Measurements from ENCODE around the gene OR8B8.
"Not testable (repeated sequence)": the region's sequence is repeated elsewhere in the genome, so short reads cannot be mapped to it uniquely, and the experiment has no call there.

Gene OR8B8, protein sequence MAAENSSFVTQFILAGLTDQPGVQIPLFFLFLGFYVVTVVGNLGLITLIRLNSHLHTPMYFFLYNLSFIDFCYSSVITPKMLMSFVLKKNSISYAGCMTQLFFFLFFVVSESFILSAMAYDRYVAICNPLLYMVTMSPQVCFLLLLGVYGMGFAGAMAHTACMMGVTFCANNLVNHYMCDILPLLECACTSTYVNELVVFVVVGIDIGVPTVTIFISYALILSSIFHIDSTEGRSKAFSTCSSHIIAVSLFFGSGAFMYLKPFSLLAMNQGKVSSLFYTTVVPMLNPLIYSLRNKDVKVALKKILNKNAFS

DNA sequence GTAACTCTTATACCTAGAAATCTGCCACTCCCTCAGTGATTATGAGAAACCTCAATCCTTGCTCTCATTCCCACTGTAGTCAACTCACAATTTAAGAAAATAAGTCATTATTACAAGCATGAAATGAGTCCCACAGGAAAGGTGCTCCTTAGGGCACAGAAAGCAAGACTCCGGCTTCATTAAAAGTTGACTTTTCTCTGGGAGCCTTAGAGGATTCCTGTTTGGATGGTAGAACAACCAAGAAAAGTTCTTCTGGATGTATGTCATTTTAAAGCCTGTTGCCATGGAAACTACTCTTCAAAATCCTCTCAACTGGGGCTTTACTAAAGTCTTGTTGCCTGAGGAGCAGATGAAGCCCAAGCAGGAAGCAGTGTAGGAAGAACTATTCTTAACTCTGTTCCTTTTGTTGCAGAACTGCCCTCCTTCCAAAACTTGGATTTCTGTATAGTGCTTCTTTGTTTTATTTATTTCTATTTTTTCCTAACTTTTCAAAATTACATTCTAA is at the start of gene OR8B8:
OR8B8 (minus strand) TSS at position 51 of the 505 bp plus-strand sequence. CDS start 4,611 bp downstream, outside the sequence.
- no peak for DNase-seq (ENCODE audit: low read depth in 2 of 2)

DNA sequence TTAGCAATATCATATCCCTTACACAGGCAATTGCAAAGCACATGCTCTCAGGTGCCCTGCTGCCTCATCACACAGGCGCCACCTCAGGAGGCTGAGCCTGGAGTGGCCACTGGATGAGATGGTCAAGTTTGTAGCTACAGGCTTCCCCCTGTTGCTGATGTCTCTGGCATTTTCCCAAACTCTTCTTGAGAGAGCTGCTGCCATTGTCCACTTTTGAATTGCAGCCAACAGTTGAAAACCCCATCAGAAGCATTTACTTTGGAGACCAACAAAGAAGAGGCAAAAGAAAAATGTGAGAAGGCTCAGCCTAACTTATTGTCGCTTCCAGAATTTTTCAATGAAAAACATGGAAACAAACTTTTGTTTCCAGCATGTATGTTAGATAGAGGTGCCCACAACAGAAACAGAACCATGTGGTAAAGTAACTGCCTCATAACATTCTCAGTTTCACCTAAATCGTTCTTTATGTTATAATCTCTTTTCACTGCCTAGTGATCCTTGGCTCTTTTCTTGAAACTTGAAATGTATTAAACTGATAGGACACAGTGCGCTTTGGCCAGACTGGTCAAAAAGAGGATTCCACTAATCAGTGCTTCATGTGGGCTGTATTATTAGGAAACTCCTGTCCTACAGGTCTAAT is 47.6 kb upstream of the OR8B8 start:
- DNase-seq (ENCODE audit: low read depth in 2 of 2), result no peak

DNA sequence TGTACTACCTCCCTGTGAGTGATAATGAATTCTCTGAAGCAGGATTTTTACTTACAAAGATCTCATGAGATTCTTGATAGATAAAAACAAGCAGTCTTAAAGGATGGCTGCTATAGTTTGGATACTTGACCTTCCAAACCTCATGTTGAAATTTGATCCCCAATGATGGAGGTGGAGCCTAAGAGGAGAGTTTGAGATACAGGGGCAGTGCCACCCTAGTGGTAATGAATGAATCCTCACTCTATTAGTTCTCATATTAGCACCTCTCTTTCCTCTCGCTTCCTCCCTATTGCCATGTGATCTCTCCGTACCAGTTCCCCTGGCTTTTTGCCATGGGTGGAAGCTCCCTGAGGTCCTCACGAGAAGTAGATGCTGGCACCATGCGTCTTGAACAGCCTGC is 37.9 kb upstream of the OR8B8 start:
- DNase-seq (ENCODE audit: low read depth in 2 of 2), result no peak

DNA sequence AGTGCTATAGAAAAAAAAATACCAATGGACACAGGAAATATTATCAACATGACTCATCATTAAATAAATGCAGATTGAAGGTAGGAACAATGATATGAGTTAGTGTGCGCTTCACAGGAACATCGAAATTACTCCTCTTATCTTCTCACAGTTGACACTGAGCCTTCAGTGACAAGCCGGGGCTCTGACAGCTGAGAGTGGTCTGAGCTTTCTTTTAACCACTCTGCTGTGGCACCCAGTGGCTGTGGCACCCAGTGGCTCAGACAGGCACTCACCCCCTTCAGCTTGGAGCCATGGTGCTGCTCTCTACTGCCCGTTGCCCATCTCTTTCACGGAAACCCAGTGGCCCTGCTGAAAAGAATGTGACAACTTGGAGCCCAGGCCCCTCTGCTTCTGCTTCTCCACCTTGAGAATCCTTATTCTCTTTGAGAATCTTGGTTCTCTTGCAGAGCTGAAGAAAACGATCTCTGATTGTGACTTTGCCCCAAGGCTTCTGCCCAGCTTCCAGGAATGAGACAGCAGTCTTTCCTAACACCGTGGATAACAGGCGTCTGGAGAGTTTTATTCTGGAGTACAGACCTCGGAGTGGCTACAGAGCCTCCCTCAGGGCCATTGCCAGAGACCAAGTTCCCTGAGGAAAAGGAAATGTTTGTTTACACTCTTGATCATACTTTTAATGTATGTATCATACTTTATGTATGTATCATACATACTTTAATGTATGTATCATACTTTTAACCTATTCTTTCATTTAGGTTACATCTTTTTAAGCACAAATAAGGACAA is 37.1 kb upstream of the OR8B8 start:
- DNase-seq (ENCODE audit: low read depth in 2 of 2), result no peak

DNA sequence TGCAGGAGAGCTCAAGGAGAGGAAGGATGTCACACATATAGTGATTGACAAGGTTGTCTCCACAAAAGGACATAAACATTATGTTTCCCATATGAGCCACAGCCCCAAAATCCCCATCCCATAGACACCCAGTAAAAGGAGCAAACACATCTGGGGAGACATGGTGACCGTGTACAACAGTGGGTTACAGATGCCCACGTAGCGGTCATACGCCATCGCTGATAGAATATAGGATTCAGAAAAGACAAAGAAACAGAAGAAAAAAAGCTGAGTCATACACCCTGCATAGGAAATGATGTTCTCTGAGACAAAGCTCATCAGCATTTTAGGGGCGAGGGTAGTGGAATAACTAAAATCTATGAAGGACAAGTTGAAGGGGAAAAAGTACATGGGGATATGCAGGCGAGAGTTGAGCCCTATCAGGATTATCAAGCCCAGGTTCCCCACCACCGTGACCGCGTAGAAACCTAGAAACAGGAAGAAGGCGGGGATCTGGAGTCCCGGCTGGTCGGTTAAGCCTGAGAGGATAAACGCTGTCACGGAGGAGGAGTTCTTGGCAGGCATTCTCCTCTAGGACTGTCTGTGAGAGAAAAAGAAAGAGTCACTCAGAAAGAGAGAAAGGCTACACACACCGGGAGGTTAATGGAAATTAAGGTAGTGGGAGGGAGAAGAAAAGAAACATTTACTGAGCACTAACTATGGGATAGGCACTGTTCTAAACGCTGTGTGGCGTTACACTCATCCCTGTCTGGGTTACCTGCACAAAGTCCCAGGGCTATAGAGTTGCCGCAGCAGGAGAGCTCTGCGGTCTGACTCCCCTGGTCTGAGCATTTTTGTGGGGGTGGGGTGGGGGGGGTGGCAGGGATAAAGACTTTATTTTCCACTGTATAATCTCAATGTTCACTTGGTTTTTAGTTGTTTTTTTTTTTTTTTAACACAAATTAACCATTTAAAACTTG is 36.1 kb upstream of the OR8B8 start:
- no peak for DNase-seq (ENCODE audit: low read depth in 2 of 2)

DNA sequence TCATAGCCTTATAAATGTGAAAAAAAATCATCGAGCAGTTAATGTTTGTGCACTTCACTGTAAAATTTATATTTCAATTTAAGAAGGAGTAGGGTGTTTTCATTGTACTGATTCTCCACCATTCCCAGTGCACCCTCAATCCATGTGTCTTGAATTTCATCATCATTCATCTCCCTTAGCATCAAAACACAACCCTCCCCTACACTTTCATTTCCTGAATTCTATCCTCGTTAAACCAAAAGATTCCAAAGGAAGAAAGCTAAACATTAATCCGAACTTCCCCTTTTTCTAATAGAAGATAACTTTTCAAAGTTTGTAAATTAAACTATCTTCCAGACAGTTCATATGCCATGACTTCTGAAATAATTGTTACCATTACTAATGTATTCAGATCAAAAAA is 34.1 kb upstream of the OR8B8 start:
- DNase-seq (ENCODE audit: low read depth in 2 of 2), result no peak

DNA sequence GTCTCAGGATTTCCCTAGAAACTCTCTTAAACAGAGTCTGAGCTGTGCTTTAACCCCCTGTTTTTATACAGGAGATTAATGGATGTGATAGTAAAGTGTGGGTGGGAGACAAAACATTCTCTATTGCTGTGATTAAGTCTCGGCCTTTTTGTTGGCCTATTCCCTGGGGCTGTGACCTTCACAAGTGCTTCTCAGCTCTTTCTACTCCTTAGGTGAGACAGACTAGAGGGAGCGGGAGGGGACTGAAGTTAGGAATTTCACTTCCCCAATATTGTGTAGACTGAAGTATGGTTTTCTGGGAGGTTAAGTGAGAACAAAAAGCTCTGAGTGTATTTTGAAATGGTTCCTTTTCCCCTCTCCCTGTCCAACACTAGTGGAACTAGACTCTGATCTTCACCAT is 29.8 kb upstream of the OR8B8 start:
- DNase-seq (ENCODE audit: low read depth in 2 of 2), result no peak

DNA sequence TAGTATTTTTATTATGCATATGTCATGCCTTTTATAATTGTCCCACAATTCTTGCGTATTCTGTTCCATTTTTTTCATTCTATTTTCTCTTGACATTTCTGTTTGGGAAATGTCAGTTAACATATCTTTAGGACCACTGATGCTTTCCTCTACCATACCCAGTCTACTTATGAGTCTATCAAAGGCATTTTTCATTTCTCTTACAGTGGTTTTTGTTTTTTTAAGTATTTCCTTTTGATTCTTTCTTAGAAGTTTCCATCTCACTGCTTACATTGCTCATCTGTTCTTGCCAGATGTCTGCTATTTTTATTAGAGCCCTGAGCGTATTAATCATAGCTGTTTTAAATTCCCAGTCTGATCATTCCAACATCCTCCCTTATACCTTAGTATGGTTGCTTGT is 29.3 kb upstream of the OR8B8 start:
- DNase-seq (ENCODE audit: low read depth in 2 of 2), result no peak

DNA sequence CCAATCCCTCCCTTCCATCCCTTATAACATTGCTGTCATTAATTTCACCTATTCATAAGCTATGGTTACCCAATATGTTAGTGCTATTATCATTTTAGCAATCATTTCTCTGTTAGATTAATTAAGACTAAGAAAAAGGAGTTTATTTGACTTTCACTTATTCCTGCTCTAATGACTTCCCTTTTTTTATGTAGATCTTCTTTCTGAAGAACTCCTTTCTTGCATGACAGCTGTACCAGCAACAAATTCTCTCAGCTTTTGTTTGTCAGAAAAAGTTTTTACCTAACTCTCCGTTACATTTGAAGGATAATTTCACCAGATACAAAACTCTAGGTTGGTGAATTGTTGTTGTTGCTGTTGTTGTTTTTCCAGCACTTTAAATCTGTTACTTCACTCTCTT is 28.6 kb upstream of the OR8B8 start:
- no peak for DNase-seq (ENCODE audit: low read depth in 2 of 2)

DNA sequence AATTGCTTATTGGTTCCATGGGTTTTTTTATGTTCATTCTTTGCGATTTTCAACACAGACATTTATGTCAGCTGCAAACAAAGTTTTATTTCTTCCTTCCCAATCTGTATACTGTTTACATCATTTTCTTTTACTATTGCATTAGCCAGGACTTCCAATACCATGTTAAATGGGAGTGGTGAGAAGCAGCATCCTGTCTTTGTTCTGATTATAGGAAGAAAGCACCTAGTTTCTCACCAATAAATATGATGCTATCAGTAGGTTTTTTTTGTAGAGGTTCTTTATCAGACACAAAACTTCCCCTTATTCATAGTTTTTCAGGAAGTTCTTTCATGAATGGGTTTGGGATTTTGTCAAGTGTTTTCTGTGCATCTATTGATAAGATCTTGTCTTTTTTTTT is 28.0 kb upstream of the OR8B8 start:
- no peak for DNase-seq (ENCODE audit: low read depth in 2 of 2)

DNA sequence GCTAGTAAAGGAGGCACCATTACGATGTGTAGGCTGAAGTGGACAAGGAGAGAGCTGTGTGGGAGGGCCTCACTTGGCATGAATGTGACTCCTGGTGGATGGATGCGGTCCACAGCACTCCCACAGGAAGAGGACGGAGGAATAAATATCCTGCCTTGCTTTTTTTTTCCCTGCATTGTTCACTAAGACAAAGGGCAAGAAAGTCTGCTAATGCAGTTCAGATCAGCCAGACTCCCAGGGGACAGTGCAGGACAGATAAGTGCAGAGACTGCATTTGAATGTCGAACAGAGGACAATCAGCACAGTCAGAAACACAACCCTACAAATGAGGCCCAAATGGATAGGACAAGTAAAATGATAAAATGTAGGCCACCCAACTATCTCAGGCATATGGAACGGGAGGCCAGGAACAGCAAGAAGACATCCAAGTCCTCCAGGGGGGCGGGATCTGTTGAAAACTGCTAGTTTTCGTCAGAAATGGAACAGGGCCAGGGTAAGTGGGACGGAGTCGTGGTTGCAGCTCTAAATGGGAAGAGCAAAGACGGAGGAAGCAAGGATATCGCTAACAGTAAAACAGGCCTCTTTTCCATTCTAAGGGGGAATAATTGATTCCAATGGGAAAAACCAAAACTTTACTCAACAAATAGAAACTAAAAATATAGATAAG is 25.2 kb upstream of the OR8B8 start:
- no peak for DNase-seq (ENCODE audit: low read depth in 2 of 2)

DNA sequence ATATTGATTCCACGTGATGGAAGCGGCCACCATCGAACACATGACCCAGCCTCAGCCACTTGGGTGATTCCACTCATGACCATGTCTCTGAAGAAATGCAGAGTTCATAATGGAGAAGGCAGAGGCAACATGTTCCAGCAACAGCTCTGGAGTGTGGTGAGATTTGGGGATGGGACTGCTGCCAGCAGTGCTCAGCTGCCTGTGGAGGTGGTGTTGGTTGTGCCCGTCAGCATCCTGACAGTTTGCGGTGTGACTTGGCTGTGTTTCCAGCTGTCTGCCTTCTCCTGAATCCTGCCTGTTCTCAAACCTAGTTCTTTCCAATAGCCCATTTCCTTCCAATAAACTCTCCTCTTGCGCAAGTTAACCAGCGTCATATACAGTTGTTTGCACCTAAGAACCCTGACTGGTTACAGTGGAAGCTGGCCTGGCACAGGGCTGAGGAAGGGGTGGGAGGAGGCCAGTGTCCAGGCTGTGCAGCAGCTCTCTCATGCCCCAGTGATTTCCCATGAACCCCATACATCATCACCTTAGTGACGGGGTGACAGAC is 22.0 kb upstream of the OR8B8 start:
- no peak for DNase-seq (ENCODE audit: low read depth in 2 of 2)

DNA sequence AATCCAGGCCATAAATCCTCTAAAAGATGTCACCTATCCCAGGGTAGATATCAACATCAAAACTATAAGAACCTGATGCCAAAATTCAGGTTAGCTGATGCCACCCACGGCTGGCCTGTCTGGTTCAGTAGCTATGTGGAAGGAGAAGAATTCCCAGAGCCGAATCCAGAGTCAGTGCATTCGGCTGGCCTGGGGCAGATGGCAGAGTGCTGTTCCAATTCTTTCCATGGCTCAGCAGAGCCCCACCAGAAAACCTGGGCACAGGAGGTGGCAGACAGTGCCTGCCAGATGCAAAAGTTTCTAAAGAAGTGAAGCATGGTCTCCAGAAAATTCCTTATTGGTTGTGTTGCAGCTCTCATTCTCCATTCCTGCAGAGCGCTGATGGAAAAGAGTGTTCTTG is 19.9 kb upstream of the OR8B8 start:
- no peak for DNase-seq (ENCODE audit: low read depth in 2 of 2)

DNA sequence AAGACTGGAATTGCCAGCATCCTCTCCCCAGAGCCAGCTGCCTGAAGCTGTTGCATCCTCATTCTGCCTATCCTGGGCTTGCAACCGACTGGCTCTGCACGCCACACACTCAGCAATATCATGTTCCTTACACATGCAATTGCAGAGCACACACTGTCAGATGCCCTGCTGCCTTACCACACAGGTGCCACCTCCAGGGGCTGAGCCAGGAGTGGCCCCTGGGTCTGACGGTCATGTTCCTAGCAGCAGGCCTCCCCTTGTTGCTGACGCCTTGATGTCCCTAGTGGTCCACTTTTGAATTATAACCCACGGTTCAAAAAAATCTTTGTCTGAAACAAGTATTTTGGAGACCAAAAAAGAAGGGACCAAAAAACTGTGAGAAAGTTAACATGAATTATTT is 18.5 kb upstream of the OR8B8 start:
- no peak for DNase-seq (ENCODE audit: low read depth in 2 of 2)

DNA sequence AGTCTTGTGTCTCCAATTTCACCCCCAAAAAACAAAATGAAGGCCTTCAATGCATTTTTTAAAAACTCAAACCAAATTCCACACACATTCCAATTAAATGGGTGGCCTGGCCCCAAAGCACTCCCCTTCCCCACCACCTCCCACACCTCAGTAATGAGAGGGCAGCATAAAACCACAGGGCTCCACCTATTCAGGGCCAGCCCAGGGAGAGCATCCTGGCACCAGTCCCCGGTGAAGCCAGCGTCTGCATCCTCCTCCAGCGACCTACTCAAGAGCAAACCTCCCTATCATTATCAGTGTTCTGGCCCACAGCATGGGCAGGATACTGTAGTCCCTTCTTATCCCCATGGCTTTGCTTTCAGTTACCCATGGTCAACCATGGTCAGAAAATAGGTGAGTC is 17.8 kb upstream of the OR8B8 start:
- no peak for DNase-seq (ENCODE audit: low read depth in 2 of 2)

DNA sequence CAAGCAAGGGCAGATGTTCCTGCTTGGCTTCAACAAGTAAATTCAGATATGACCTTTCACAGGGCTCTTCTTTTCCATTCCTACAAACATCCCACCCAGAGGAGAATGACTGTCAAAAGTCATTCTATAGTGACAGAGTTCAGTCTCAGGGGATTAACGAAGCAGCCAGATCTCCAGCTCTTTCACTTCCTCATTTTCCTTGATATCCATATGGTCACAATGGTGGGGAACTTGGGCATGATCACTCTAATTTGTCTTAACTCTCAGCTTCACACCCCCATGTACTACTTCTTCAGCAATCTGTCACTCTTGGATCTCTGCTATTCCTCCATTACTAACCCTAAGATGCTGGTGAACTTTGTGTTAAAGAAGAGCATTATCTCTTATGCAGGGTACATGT is 15.0 kb upstream of the OR8B8 start:
- DNase-seq (ENCODE audit: low read depth in 2 of 2), result no peak

DNA sequence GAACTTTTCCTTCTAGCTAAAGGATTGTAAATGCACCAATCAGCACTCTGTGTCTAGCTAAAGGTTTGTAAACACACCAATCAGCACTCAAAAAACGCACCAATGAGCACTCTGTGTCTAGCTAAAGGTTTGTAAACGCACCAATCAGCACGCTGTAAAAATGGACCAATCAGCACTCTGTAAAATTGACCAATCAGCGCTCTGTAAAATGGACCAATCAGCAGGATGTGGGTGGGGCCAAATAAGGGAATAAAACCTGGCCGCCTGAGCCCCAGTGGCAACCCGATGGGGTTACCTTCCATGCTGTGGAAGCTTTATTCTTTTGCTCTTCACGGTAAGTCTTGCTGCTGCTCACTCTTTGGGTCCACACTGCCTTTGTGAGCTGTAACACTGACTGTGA is 13.9 kb upstream of the OR8B8 start:
- not testable (repeated sequence) for DNase-seq (ENCODE audit: low read depth in 2 of 2)

DNA sequence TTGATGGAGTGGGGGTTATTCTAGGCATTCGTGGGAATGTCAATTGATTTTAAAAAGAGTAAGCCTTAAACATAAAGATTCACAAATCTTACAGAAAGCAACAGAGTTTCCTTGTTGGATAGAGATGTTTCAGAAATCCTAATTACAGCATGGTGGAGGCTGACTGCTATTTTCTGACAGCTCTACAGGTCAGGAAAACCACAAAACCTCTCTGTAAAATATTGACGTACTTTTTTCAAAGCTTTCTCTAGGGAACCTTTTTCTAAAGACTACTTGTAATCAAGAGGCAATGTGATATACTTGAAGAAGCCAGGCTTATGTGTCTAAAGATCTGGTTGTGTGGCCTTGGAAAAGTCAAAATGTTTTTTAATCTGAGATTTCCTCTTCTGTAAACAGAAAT is 9.1 kb upstream of the OR8B8 start:
- DNase-seq (ENCODE audit: low read depth in 2 of 2), result no peak

DNA sequence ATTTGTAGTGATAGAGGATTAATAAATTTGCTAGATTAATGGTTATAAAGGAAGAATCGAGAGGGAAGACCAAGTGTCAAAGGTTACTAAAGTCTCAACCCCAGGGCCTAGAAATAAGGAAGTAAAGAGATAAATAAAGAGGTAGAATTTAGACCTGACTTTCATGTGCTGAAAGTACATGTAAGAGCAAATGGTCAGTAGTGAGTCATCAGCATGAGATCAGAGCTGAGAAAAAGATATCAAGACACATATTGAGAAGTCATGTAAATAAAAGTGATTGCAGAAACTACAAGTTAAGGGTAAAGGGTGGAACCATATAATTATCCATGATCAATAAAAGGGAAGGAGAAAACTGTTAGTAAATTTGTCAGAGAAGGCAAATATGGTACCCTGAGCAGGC is 1.4 kb upstream of the OR8B8 start:
- DNase-seq (ENCODE audit: low read depth in 2 of 2), result no peak

DNA sequence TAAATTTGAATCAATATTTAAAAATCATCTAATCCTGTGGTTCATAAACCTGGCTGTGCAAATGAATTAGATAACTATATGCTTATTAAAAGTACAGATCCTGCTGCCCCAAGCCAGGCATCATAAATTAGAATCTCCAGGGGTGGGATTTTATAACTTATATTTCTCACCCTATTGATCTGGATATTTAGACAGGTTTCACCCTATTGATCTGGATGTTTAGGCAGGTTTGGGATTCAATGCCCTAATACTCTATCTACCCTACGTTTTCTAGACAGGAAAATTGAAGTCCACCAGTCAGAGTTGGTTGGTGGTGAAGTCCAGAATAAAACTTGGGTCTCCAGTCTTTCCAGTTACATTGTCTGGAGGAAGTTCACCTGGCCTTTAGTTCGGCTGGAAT is 2.6 kb downstream of the OR8B8 start:
- no peak for DNase-seq (ENCODE audit: low read depth in 2 of 2)

DNA sequence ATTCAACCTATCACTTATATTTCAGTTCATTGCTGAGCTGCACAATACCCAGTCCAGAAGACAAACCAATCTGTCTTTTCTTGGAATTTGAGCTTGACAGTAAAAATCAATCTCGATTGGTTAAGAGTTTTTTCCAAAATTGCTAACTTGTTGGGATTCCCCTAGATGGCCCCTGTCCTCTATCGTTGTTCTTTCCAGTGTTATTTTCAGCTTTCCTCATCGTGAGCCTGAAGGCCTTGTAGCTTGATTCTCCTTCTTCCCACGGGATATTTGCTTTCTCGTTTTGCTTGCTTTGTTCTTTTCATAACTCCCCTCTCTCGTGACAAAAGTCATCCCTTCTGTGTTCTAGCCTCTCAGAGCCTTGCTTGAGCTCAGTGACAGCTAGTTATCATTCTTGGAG is 3.1 kb downstream of the OR8B8 start:
- DNase-seq (ENCODE audit: low read depth in 2 of 2), result no peak

All from stimulated activated CD4-positive, alpha-beta T cell treated with anti-CD3 and anti-CD28 coated beads, Interleukin-12 subunit alpha, Interleukin-12 subunit beta, amount 100 ng/mL, for 24 hours (primary cell).